Peyer's patch (tissue), 4 donors: ENCODE measurements around the gene PLEKHS1. TPM values are rescaled to one million over a fixed set of nuclear protein-coding genes. Genes with fewer than 3 reads are reported as not detected.

ENCODE experiments used
- DNase-seq, 3 donors: peaks; one replicate each; pipeline ENCODE4 v3.0.0-alpha.2; 2017 to 2019
- H3K27ac ChIP-seq, 4 donors: fragments of 200-600 bp; sonication (generic); one replicate each; pipeline ENCODE4 v1.5.1; 2016 to 2019
- H3K27me3 ChIP-seq, 2 donors: fragments of 200-600 bp; sonication (generic); one replicate each; pipeline ENCODE4 v1.5.1; 2019
- H3K36me3 ChIP-seq, 3 donors: fragments of 200-600 bp; sonication (generic); one replicate each; pipeline ENCODE4 v1.5.1; 2016 to 2019
- H3K4me1 ChIP-seq, 4 donors: fragments of 200-600 bp; sonication (generic); one replicate each; pipeline ENCODE4 v1.5.1; 2016 to 2019
- H3K4me3 ChIP-seq, 4 donors: fragments of 200-600 bp; sonication (generic); 1 replicate in 3 of 4; 2 replicates in 1 of 4; pipeline ENCODE4 v1.5.1; 2016 to 2019; ENCODE audit warnings: mild to moderate bottlenecking in 1 of 4
- H3K9me3 ChIP-seq, 4 donors: fragments of 200-600 bp; sonication (generic); one replicate each; pipeline ENCODE4 v1.5.1; 2016 to 2019; ENCODE audit warnings: mild to moderate bottlenecking in 1 of 4
- POLR2A ChIP-seq, 2 donors: fragments of 450-650 bp; IDR thresholded peaks; one replicate each; pipeline ENCODE4 v1.5.1; 2017; ENCODE audit warnings: antibody characterized with exemption in 2 of 2, mild to moderate bottlenecking in 2 of 2, moderate library complexity in 2 of 2
- total RNA-seq, 4 donors: library from RNA; depleted of rRNA; stranded (reverse); fragments of >200 nt; gene quantifications; one replicate each; pipeline ENCODE4 v1.1.0, GENCODE V29; 2016
- TF ChIP-seq, protein P1 (sequence below), 6 experiments: fragments of 450-650 bp in 4 of 6; fragments of 200-600 bp in 2 of 6; sonication (generic) in 1 of 6; IDR thresholded peaks; one replicate each; pipeline ENCODE4 v1.5.1; 2017 to 2019; ENCODE audit warnings: antibody characterized with exemption in 6 of 6, mild to moderate bottlenecking in 3 of 6, moderate library complexity in 1 of 6

Gene PLEKHS1
- total RNA-seq, 4 donors from 2014 or later, result 20.6 to 129 (median 50.4) TPM

DNA sequence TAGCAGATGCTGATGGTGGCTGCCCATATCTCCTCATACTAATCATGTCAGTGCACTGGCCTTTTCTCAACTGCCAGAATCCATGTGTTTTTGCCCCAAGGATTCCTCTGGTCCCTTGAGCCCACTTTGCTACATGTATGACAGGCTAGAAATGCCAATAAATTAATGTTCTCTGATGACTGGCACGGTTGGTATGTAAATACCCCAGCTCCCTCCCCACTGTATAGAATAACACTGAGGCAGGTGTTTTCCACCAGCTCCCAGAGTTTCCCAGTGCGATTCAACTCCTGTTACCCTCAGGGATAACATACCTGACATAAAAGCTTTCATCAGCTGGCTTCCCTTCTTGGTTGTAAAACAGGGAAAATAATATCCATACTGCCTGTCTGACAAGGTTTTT, 9.0 kb upstream of the PLEKHS1 start:
- peaks cover 0 to 10% (median 0%) of the 10 kb centered on the region in 4 donors for H3K4me1 ChIP-seq
- no peaks in the 10 kb centered on the region for H3K9me3 ChIP-seq
- H3K36me3 ChIP-seq, result no peaks in the 10 kb centered on the region
- DNase-seq, result no peak
- H3K27ac ChIP-seq, result no peak overlapping the region
- no peaks in the 10 kb centered on the region for H3K27me3 ChIP-seq
- no peak overlapping the region for H3K4me3 ChIP-seq
- TF ChIP-seq, protein P1, sequence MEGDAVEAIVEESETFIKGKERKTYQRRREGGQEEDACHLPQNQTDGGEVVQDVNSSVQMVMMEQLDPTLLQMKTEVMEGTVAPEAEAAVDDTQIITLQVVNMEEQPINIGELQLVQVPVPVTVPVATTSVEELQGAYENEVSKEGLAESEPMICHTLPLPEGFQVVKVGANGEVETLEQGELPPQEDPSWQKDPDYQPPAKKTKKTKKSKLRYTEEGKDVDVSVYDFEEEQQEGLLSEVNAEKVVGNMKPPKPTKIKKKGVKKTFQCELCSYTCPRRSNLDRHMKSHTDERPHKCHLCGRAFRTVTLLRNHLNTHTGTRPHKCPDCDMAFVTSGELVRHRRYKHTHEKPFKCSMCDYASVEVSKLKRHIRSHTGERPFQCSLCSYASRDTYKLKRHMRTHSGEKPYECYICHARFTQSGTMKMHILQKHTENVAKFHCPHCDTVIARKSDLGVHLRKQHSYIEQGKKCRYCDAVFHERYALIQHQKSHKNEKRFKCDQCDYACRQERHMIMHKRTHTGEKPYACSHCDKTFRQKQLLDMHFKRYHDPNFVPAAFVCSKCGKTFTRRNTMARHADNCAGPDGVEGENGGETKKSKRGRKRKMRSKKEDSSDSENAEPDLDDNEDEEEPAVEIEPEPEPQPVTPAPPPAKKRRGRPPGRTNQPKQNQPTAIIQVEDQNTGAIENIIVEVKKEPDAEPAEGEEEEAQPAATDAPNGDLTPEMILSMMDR (IDR thresholded peaks at IDR 0.05), result no peak
- TF ChIP-seq POLR2A (IDR thresholded peaks at IDR 0.05), result no peak

DNA sequence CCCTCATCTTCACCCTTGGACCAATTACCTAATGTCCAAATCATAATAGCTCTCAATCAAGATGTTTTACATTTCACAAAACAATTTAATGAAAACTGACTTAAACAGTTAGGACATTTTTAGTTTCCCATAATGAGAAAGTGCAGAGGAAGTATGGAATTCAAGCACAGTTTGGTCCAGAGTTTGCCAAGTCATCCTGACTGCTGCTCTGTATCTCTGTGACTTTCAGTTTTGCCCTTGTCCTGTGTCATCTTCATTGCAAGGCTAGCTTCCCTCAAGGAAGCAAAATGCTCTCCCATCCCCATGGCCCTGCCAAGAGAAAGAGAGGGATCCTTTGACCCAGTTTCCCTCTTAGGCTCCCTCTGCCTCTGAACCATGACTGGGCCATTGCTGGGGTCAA, 7.9 kb upstream of the PLEKHS1 start:
- Histone ChIP-seq H3K9me3 (no peaks in the 10 kb centered on the region), H3K27ac (no peak overlapping the region), H3K4me3 (no peak overlapping the region), H3K36me3 (no peaks in the 10 kb centered on the region), H3K4me1 (peaks cover 0 to 15% (median 0%) of the 10 kb centered on the region in 4 donors), H3K27me3 (no peaks in the 10 kb centered on the region)
- no peak for DNase-seq
- TF ChIP-seq POLR2A (IDR thresholded peaks at IDR 0.05), result no peak
- TF ChIP-seq, protein P1 (IDR thresholded peaks at IDR 0.05), result no peak

DNA sequence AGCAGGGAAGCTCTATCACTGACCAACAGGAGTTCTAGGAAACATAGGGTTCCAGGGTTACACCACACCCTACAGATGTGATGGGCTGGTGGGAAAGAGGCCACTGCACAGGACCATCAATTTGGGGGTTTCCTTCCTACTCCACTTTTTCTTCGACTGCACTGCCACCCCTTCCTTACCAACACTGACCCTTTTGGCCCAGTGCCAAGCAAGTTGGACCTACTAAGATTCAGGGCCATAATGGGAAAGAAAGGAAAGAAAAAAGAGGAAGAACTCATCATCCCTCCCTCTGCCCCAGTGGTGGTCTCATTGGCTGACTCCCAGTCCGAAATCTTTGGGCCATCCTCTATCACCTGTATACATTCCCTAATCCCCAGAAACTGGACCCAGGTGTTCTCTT, 6.1 kb upstream of the PLEKHS1 start:
- H3K9me3 ChIP-seq, result no peaks in the 10 kb centered on the region
- H3K4me3 ChIP-seq, result no peak overlapping the region
- TF ChIP-seq, protein P1 (IDR thresholded peaks at IDR 0.05), result no peak
- no peak for TF ChIP-seq POLR2A (IDR thresholded peaks at IDR 0.05)
- DNase-seq, result no peak
- H3K27me3 ChIP-seq, result no peaks in the 10 kb centered on the region
- peaks cover 0 to 19% (median 0%) of the 10 kb centered on the region in 4 donors for H3K4me1 ChIP-seq
- peak overlapping the region in 2 of 4 donors; percentile 70 to 75 for H3K27ac ChIP-seq
- H3K36me3 ChIP-seq, result no peaks in the 10 kb centered on the region

DNA sequence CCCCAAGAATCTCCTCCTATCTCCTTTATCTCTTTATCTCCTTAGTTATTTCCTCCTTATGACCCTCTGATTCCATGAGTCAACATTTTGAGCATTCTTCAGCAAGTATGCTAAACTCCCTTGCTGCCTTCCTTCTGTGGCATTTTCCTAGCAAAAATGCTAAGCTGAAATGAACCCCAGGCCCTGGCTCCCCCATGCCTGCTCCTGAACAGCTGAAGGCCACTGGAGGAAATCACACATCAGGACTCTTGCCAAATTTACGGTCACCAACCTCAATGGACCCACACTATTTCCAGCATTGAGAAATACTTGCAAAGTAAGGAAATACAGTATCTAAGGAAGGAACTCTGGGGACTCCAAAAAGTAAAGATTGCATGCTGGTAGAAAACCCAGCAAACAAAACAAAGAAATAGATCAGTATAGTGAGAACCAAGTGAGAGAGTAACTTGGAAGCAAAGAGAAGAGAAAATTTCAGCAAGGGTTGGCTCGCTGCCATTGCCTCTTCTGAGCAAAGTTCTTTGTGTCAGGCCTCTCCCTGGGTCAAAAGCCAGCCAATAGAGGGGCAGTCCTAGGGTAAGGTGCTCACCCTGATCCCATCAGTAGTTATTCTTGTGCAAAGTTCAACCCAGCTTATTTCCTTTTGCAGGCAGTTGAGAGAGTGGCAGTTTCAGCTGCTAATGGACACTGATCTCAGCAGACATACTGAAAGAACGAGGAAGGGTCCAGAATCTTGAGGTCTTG, 5.1 kb upstream of the PLEKHS1 start:
- Histone ChIP-seq H3K4me1 (peaks cover 0 to 24% (median 0%) of the 10 kb centered on the region in 4 donors), H3K36me3 (no peaks in the 10 kb centered on the region), H3K27ac (peak overlapping the region in 2 of 4 donors; percentile 70 to 75), H3K9me3 (no peaks in the 10 kb centered on the region), H3K4me3 (peak overlapping the region in 2 of 4 donors; percentile 7 to 26), H3K27me3 (no peaks in the 10 kb centered on the region)
- TF ChIP-seq POLR2A (IDR thresholded peaks at IDR 0.05), result no peak
- TF ChIP-seq, protein P1 (IDR thresholded peaks at IDR 0.05), result no peak
- DNase-seq, result peak in 2 of 3 donors; percentile 86 to 90

DNA sequence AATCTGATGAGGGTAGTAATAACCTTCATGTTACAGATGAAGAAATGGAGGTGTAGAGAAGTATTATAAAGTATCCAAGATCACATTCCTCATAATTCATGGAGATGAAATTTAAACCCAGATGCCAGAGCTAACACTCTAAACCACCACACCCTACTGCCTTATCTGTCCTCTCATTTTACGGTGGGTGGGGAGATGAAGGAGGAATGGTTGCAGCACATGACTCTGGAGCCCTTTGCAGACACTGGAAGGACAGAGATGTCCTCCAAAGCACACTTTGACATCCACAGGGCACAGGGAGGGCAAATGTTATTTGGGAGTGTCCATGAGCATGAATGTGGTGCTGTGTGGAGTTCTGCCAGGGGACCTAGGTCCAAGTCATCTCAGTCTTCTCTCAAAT, 1.1 kb downstream of the PLEKHS1 start:
- Histone ChIP-seq H3K36me3 (no peaks in the 10 kb centered on the region), H3K27ac (peak overlapping the region in 2 of 4 donors; percentile 82 to 83), H3K27me3 (no peaks in the 10 kb centered on the region), H3K4me3 (peak overlapping the region in 2 of 4 donors; percentile 42 to 49), H3K9me3 (no peaks in the 10 kb centered on the region), H3K4me1 (peaks cover 0 to 40% (median 0%) of the 10 kb centered on the region in 4 donors)
- DNase-seq, result peak in 2 of 3 donors; percentile 54 to 56
- TF ChIP-seq, protein P1 (IDR thresholded peaks at IDR 0.05), result no peak
- no peak for TF ChIP-seq POLR2A (IDR thresholded peaks at IDR 0.05)
